K562 (cell line): ENCODE results near the gene FBLN2. TPM values are rescaled to one million over a fixed set of nuclear protein-coding genes. Genes with fewer than 3 reads are reported as not detected.
A peak's percentile ranks its signal among the peaks of the same experiment; 100 is the strongest.

Source experiments
- ATAC-seq: fragments of 200-7000 bp; cut with Tn5 transposase; 3 replicates; pipeline ENCODE4 v1.9.1; 2020; ENCODE audit warnings: moderate library complexity
- BruUV-seq: library from RNA; stranded (reverse); fragments of 400-500 nt; replicated peaks from 2 replicates; lab custom pipeline; 2021; lab: Mats Ljungman, UMichigan
- CTCF ChIA-PET: fragments of 300-600 bp; formaldehyde crosslinking; extraction: SDS; loops from one replicate; lab custom pipeline; 2021; ENCODE audit warnings: low intra/inter-chr PET ratio; lab: Yijun Ruan, JAX
- POLR2A ChIA-PET: fragments of 300-600, 350-650 bp; sonication (Branson Sonifier 250); formaldehyde crosslinking; extraction: SDS; loops from one replicate; lab custom pipeline; 2021; ENCODE audit warnings: antibody characterized with exemption, inconsistent platforms; lab: Yijun Ruan, JAX
- DNase-seq, 4 experiments: peaks; one replicate each; pipeline versions ENCODE4 v3.0.0 to v3.0.0-alpha.2; 2011 to 2018; ENCODE audit warnings: low spot score in 3 of 4, mixed read lengths in 3 of 4; ENCODE audit errors: extremely low read depth in 1 of 4
- FAIRE-seq: peaks from 2 replicates; lab custom pipeline; 2011; peaks lifted over from hg19 to GRCh38; lab: Jason Lieb, UNC
- H2AFZ ChIP-seq: 2 replicates; pipeline ENCODE4 v1.6.0; 2011; ENCODE audit warnings: low read depth, low read length, control low read depth, inconsistent platforms
- H3K27ac ChIP-seq: fragments of 200-600 bp; 3 replicates; pipeline ENCODE4 v1.8.0; 2011; ENCODE audit warnings: low read depth, mild to moderate bottlenecking, control low read depth, inconsistent platforms, low read length, moderate library complexity, mixed read lengths; ENCODE audit errors: extremely low read depth
- H3K27me3 ChIP-seq, 2 experiments: fragments of 300-600 bp in 1 of 2; 2 replicates in 1 of 2; 3 replicates in 1 of 2; pipeline versions ENCODE4 v1.6.0 to v1.8.0; 2011; ENCODE audit warnings: inconsistent platforms in 2 of 2, low read length in 2 of 2, mild to moderate bottlenecking in 1 of 2, mixed read lengths in 1 of 2, moderate library complexity in 1 of 2; ENCODE audit not compliant: control insufficient read depth in 2 of 2, insufficient read depth in 2 of 2
- H3K36me3 ChIP-seq: fragments of 300-600 bp; 3 replicates; pipeline ENCODE4 v1.8.0; 2011; ENCODE audit warnings: mild to moderate bottlenecking, low read length, inconsistent platforms; ENCODE audit not compliant: control insufficient read depth, insufficient read depth
- H3K4me1 ChIP-seq, 2 experiments: fragments of 200-600 bp in 1 of 2; replicated peaks in 1 of 2; 2 replicates in 1 of 2; 3 replicates in 1 of 2; pipeline versions ENCODE4 v1.5.1 to v1.8.0; 2011; ENCODE audit warnings: inconsistent platforms in 2 of 2, low read length in 2 of 2, mild to moderate bottlenecking in 1 of 2, mixed read lengths in 1 of 2, moderate library complexity in 1 of 2; ENCODE audit not compliant: control insufficient read depth in 2 of 2, insufficient read depth in 2 of 2
- H3K4me2 ChIP-seq: 2 replicates; pipeline ENCODE4 v1.6.1; 2011; ENCODE audit warnings: low read length, control low read depth, inconsistent platforms, mixed read lengths; ENCODE audit not compliant: insufficient read depth
- H3K4me3 ChIP-seq: fragments of 200-600 bp; sonication (generic), shearing (Covaris generic); 2 replicates; pipeline ENCODE4 v1.5.1; 2016; ENCODE audit warnings: control low read depth, inconsistent platforms
- H3K79me2 ChIP-seq: fragments of 200-600 bp; 3 replicates; pipeline ENCODE4 v1.8.0; 2011; ENCODE audit warnings: low read length, inconsistent platforms; ENCODE audit not compliant: control insufficient read depth, insufficient read depth
- H3K9ac ChIP-seq, 2 experiments: 2 replicates each; pipeline versions ENCODE4 v1.6.0 to v1.6.1; 2011; ENCODE audit warnings: low read depth in 2 of 2, low read length in 2 of 2, control low read depth in 1 of 2, inconsistent platforms in 1 of 2, mild to moderate bottlenecking in 1 of 2, mixed read lengths in 1 of 2; ENCODE audit not compliant: insufficient read depth in 1 of 2
- H3K9me1 ChIP-seq: one replicate; pipeline ENCODE4 v1.6.0; 2011; ENCODE audit warnings: inconsistent platforms, mild to moderate bottlenecking, low read length, moderate library complexity; ENCODE audit not compliant: control insufficient read depth, insufficient read depth
- H3K9me3 ChIP-seq: replicated peaks from 2 replicates; pipeline ENCODE4 v1.5.1; 2011; ENCODE audit warnings: low read depth, low read length, inconsistent platforms; ENCODE audit not compliant: control insufficient read depth, insufficient read depth
- H4K20me1 ChIP-seq: replicated peaks from 2 replicates; pipeline ENCODE4 v1.6.1; 2011; ENCODE audit warnings: low read length, inconsistent platforms, mixed read lengths; ENCODE audit not compliant: control insufficient read depth, insufficient read depth
- ATF1 ChIP-seq, 2 experiments: fragments of 450-650 bp in 1 of 2; IDR thresholded peaks; 2 replicates each; pipeline ENCODE4 v1.6.1; 2016; ENCODE audit warnings: missing compliant biosample characterization in 1 of 2, missing genetic modification characterization in 1 of 2
- CBFA2T3 ChIP-seq: fragments of 450-650 bp; IDR thresholded peaks from 2 replicates; pipeline ENCODE4 v1.6.1; 2017
- CXXC5 ChIP-seq: fragments of 250-450 bp; sonication (Bioruptor Pico); IDR thresholded peaks from 2 replicates; pipeline ENCODE4 v1.8.0; 2022; ENCODE audit warnings: inconsistent platforms, mild to moderate bottlenecking, moderate library complexity
- E2F1 ChIP-seq: sonication (generic); formaldehyde crosslinking; IDR thresholded peaks from 2 replicates; pipeline ENCODE4 v1.8.1; 2023; ENCODE audit warnings: mild to moderate bottlenecking, missing genetic modification reagents, moderate library complexity
- ESRRA ChIP-seq: fragments of 450-650 bp; IDR thresholded peaks from 2 replicates; pipeline ENCODE4 v1.6.1; 2014; ENCODE audit warnings: low read depth, mild to moderate bottlenecking, moderate library complexity, borderline replicate concordance
- FOXA3 ChIP-seq, 2 experiments: fragments of 450-650 bp in 1 of 2; sonication (generic) in 1 of 2; formaldehyde crosslinking; IDR thresholded peaks in 1 of 2; conservative IDR thresholded peaks in 1 of 2; 2 replicates each; pipeline versions ENCODE4 v1.4.0 to v1.8.0; 2020 to 2022; ENCODE audit warnings: mild to moderate bottlenecking in 2 of 2, missing genetic modification reagents in 1 of 2
- ID3 ChIP-seq, 2 experiments: fragments of 250-450 bp in 1 of 2; fragments of 450-650 bp in 1 of 2; sonication (Bioruptor Pico) in 1 of 2; IDR thresholded peaks; 2 replicates each; pipeline versions ENCODE4 v1.6.1 to v1.8.0; 2016 to 2021; ENCODE audit warnings: mild to moderate bottlenecking in 2 of 2, moderate library complexity in 2 of 2, missing compliant biosample characterization in 1 of 2, missing genetic modification characterization in 1 of 2
- NCOR1 ChIP-seq: fragments of 450-650 bp; IDR thresholded peaks from 2 replicates; pipeline ENCODE4 v1.6.1; 2016; ENCODE audit warnings: mild to moderate bottlenecking, moderate library complexity
- NKRF ChIP-seq: fragments of 450-650 bp; IDR thresholded peaks from 2 replicates; pipeline ENCODE4 v1.6.1; 2016; ENCODE audit warnings: borderline replicate concordance
- POLR3A ChIP-seq: IDR thresholded peaks from 2 replicates; pipeline ENCODE4 v1.6.1; 2011; ENCODE audit warnings: borderline replicate concordance, mild to moderate bottlenecking, moderate library complexity; ENCODE audit not compliant: insufficient read length, insufficient read depth; ENCODE audit errors: extremely low read depth
- TRIM25 ChIP-seq: fragments of 450-650 bp; IDR thresholded peaks from 2 replicates; pipeline ENCODE4 v1.7.0; 2016; ENCODE audit warnings: borderline replicate concordance
- ZBTB1 ChIP-seq: sonication (generic); formaldehyde crosslinking; IDR thresholded peaks from 2 replicates; pipeline ENCODE4 v1.8.1; 2023; ENCODE audit warnings: missing genetic modification reagents, low read depth, mild to moderate bottlenecking, borderline replicate concordance
- ZFX ChIP-seq: sonication (generic); formaldehyde crosslinking; IDR thresholded peaks from 2 replicates; pipeline ENCODE4 v1.8.0; 2022; ENCODE audit warnings: mild to moderate bottlenecking, missing genetic modification reagents, moderate library complexity
- ZNF584 ChIP-seq: fragments of 200-800 bp; sonication (Bioruptor generic); IDR thresholded peaks from 2 replicates; pipeline ENCODE4 v1.6.1; 2016; ENCODE audit warnings: low read depth, mild to moderate bottlenecking, missing genetic modification characterization, missing compliant biosample characterization
- ZNF668 ChIP-seq: fragments of 250-450 bp; sonication (Bioruptor Pico); IDR thresholded peaks from 2 replicates; pipeline ENCODE4 v1.8.0; 2022; ENCODE audit warnings: mild to moderate bottlenecking, inconsistent platforms
- ZNF785 ChIP-seq: fragments of 250-450 bp; sonication (Bioruptor Pico); IDR thresholded peaks from 2 replicates; pipeline ENCODE4 v1.4.0; 2020; ENCODE audit warnings: mild to moderate bottlenecking
- WGBS: fragments of 100-300 bp; shearing (Covaris generic); methylation state at CpG from one replicate; pipeline ENCODE4 v1.1.6; 2016; ENCODE audit warnings: low coverage, mixed read lengths; ENCODE audit not compliant: insufficient coverage; ENCODE audit errors: missing lambda C conversion rate; 5-methylcytosine and 5-hydroxymethylcytosine counted together
- in situ Hi-C: fragments of 300-500 bp; cut with MboI; formaldehyde crosslinking; loops from 4 replicates; pipeline ENCODE4 v1.15.0; 2018; ENCODE audit warnings: inconsistent platforms, mixed read lengths
- intact Hi-C: fragments of 100-400 bp; cut with micrococcal nuclease; formaldehyde crosslinking; loops from 2 replicates; pipeline ENCODE4 v1.14.2; 2022
- polyA plus RNA-seq, 8 experiments: library from polyadenylated mRNA; depleted of rRNA in 4 of 8; stranded (reverse) in 5 of 8; unstranded in 3 of 8; fragments of >200 nt; fragmentation: Nextera tagmentation in 2 of 8; fragmentation: Illumina TruSeq in 1 of 8; extraction: Ambion mirVana in 2 of 8; extraction: Trizol in 1 of 8; gene quantifications; 2 replicates each; pipeline versions ENCODE4 v1.2.1 to v1.2.3, GENCODE V29; 2011 to 2014; ENCODE audit warnings: inconsistent platforms in 1 of 8, missing spikeins in 1 of 8
- total RNA-seq, 7 experiments: library from RNA; depleted of rRNA in 6 of 7; stranded (reverse); fragments of >200 nt in 6 of 7; fragmentation: Illumina TruSeq in 2 of 7; extraction: Trizol in 2 of 7; gene quantifications; 2 replicates each; pipeline versions ENCODE4 v1.2.1 to v1.2.3, GENCODE V29; 2011 to 2021; ENCODE audit warnings: low replicate concordance in 1 of 7

FBLN2 gene
- total and polyA plus RNA-seq, 9 of the 15 experiments (the other 6 are each of a cell fraction or from before 2014, with no cell fraction given) = 0.03 to 0.10 (median 0.04) TPM; not detected in 6

- H3K4me3 ChIP-seq = no peak overlapping the region
- 28% methylated on average over 6 of the region's 6 CpGs for WGBS
- H3K36me3 ChIP-seq = no peaks in the 10 kb centered on the region
- peak; percentile 68 for ATAC-seq
- no peak overlapping the region for H2AFZ ChIP-seq
- H3K27ac ChIP-seq = no peak overlapping the region
- no peak overlapping the region for H3K9ac ChIP-seq
- intact Hi-C loops = loop anchor here (10.0 kb wide), 1 partner anchor 88 kb away; no protein-coding TSS in a partner anchor
- H3K27me3 ChIP-seq = peaks cover 23 to 61% of the 10 kb centered on the region in 2 experiments; a peak in 4 of 5 replicates
- H3K79me2 ChIP-seq = no peaks in the 10 kb centered on the region
- BruUV-seq = no TSS peak
- in situ Hi-C loops = no loop called here
- DNase-seq = peak in 3 of 4 experiments; percentile 47 to 62 (median 60)
- peaks cover 12% of the 10 kb centered on the region; the same call in 1 of the 2 replicates for H4K20me1 ChIP-seq
- ChIA-PET POLR2A (no interaction called here), CTCF (no interaction called here)
- no peaks in the 10 kb centered on the region; the same call in 1 of the 2 replicates for H3K9me3 ChIP-seq
- H3K4me2 ChIP-seq = no peak overlapping the region
- peaks cover 6 to 18% of the 10 kb centered on the region in 2 experiments; a peak in 4 of 5 replicates for H3K4me1 ChIP-seq
- H3K9me1 ChIP-seq = no peaks in the 10 kb centered on the region
- no peak for FAIRE-seq
- TF ChIP-seq ATF1 (CRISPR knock-in tag; IDR thresholded peaks at IDR 0.05) (no peak), ATF1 (tag; IDR thresholded peaks at IDR 0.05) (no peak), POLR3A (no peak), ZFX (CRISPR knock-in tag) (no peak), CBFA2T3 (peak; percentile 26), ZBTB1 (CRISPR knock-in tag) (no peak), ZNF668 (no peak), CXXC5 (CRISPR knock-in tag) (0 out of 2 replicates have a peak, but pooled peaks have one; percentile 12), ID3 (CRISPR knock-in tag; IDR thresholded peaks at IDR 0.05) (no peak), ID3 (tag; IDR thresholded peaks at IDR 0.05) (no peak), NCOR1 (no peak), TRIM25 (no peak), ZNF785 (CRISPR knock-in tag) (no peak), ZNF584 (CRISPR knock-in tag) (no peak), ESRRA (no peak), NKRF (no peak), E2F1 (CRISPR knock-in tag) (no peak), FOXA3 (CRISPR knock-in tag; conservative IDR thresholded peaks at IDR 0.05 in 1 of 2, IDR thresholded peaks at IDR 0.05 in 1 of 2) (no peak)
These were observed 8.0 kb downstream of the FBLN2 start for GRCh38 chr3:13556917-13557316.
